Stomach smooth muscle (tissue), 2 donors: Measurements from ENCODE around the gene CDC42BPA.

ENCODE experiments used
- H3K27ac ChIP-seq: one replicate; pipeline ENCODE4 v1.7.0; 2013; ENCODE audit warnings: mild to moderate bottlenecking, low read length, inconsistent platforms
- H3K27me3 ChIP-seq, 2 donors: one replicate each; pipeline ENCODE4 v1.7.0; 2013; ENCODE audit warnings: low read length in 2 of 2; ENCODE audit not compliant: insufficient read depth in 2 of 2, control insufficient read depth in 1 of 2
- H3K36me3 ChIP-seq, 2 donors: one replicate each; pipeline ENCODE4 v1.7.0; 2013; ENCODE audit warnings: low read length in 2 of 2; ENCODE audit not compliant: control insufficient read depth in 2 of 2, insufficient read depth in 2 of 2
- H3K4me1 ChIP-seq: one replicate; pipeline ENCODE4 v1.7.0; 2013; ENCODE audit warnings: low read length; ENCODE audit not compliant: control insufficient read depth, insufficient read depth
- H3K4me3 ChIP-seq, 2 donors: one replicate each; pipeline ENCODE4 v1.7.0; 2013; ENCODE audit warnings: low read length in 2 of 2
- H3K9ac ChIP-seq, 2 donors: one replicate each; pipeline ENCODE4 v1.7.0; 2013; ENCODE audit warnings: low read length in 2 of 2, mild to moderate bottlenecking in 1 of 2
- H3K9me3 ChIP-seq, 2 donors: one replicate each; pipeline ENCODE4 v1.7.0; 2013; ENCODE audit warnings: low read length in 2 of 2; ENCODE audit not compliant: control insufficient read depth in 2 of 2
- donor health status: healthy.
- donor health status: Pancreatic carcinoma.

CDC42BPA gene

DNA sequence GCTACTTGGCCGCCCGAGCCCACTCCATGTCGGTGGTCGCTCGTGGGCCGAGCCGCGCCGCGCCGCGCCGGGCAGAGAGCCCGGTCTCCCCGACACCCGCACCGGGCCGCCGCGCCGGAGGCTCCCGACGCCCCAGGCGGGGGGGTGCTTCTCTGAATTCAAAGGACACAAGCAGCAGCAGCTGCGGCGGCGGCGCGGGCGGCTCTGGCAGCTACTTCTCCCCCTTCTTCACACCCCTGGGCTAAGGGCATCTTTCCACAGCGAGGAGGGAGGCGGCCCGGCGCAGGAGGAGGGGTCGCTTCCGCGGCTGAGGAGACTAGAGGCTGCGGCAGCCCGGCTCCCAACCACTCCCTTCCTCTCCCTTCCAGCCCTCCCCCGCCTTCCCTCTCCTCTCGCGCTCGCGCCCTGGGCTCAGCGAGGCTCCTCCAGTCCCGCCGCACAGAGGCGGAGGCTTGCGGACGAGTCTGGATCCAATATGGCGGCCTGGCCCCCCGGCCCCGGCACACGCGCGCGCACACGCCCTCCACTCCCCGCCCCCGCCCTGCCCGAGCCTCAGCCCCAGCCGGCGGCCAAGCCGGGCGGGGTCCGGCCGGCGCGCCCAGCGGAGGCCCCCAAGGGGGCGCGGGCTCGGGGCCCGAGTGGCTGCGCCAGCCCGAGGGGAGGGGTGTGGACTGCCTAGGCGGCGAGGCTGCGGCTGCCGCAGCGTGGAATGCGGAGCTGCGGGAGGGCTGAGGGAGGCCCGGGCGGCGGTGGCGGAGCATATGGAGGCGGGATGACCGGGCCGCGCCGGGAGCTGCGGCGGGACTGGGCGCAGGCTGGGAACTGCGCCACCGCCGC is at the start of gene CDC42BPA:
CDC42BPA (minus strand) TSS at position 477 of the 837 bp plus-strand sequence. CDS start 1,310 bp downstream, outside the sequence.
- Histone ChIP-seq H3K36me3 (no peaks in the 10 kb centered on the region), H3K27ac (peak within 1 kb of the TSS; percentile 81), H3K9me3 (no peaks in the 10 kb centered on the region), H3K27me3 (no peaks in the 10 kb centered on the region), H3K4me3 (peak within 1 kb of the TSS; percentile 82 to 92), H3K9ac (peak within 1 kb of the TSS; percentile 84), H3K4me1 (peaks cover 6% of the 10 kb centered on the region)

DNA sequence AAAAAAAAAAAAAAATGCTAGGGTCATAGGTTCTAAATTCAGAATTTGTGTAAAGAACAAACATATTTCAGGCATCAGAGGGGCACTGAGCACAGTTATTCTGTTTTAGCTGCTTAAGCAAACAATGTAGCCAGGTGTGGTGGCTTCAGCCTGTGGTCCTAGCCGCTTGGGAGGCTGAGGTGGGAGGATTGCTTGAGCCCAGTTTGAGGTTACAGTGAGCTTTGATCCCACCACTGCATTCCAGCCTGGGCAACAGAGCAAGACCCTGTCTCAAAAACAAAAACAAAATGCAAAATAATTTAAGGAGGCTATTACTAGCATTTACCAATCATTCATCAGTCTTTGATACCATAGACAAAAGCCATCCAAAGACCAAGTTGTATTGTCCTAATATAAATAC is 49.7 kb upstream of the CDC42BPA start:
- no peak overlapping the region for H3K27ac ChIP-seq
- no peak overlapping the region for H3K9ac ChIP-seq
- no peaks in the 10 kb centered on the region for H3K36me3 ChIP-seq
- H3K4me3 ChIP-seq = no peak overlapping the region
- no peaks in the 10 kb centered on the region for H3K27me3 ChIP-seq
- H3K4me1 ChIP-seq = no peaks in the 10 kb centered on the region
- no peaks in the 10 kb centered on the region for H3K9me3 ChIP-seq

GRCh38 chr1:227365473-227366431 is 47.5 kb upstream of the CDC42BPA start:
- no peak overlapping the region for H3K27ac ChIP-seq

DNA sequence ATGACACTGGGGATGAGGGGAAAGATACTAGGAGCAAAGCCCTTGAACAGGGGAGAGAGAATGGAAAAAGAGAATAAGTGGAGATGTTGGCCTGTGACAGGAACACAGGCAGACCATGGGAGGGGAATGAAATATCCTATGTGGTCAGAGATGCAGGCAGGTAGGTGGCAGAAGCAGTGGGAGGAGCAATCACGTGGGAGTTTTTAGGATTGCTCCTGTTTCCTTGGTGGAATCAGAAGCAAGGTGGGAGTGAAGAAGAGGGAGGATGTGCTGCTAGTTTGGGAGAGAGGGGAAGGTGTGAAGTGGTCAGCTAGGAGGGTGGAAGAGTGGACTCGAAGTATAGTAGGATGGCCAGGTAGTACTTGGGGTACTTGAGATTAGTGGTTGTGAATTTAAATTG is 46.4 kb upstream of the CDC42BPA start:
- Histone ChIP-seq H3K27me3 (no peaks in the 10 kb centered on the region), H3K36me3 (no peaks in the 10 kb centered on the region), H3K4me1 (no peaks in the 10 kb centered on the region), H3K4me3 (no peak overlapping the region), H3K9me3 (no peaks in the 10 kb centered on the region), H3K27ac (no peak overlapping the region), H3K9ac (no peak overlapping the region)

More at GRCh38 chr1:227365473-227366431, 47.5 kb upstream of the CDC42BPA start:
- Histone ChIP-seq H3K4me1 (no peaks in the 10 kb centered on the region), H3K36me3 (no peaks in the 10 kb centered on the region), H3K27me3 (no peaks in the 10 kb centered on the region), H3K4me3 (no peak overlapping the region), H3K9ac (no peak overlapping the region), H3K9me3 (no peaks in the 10 kb centered on the region)

DNA sequence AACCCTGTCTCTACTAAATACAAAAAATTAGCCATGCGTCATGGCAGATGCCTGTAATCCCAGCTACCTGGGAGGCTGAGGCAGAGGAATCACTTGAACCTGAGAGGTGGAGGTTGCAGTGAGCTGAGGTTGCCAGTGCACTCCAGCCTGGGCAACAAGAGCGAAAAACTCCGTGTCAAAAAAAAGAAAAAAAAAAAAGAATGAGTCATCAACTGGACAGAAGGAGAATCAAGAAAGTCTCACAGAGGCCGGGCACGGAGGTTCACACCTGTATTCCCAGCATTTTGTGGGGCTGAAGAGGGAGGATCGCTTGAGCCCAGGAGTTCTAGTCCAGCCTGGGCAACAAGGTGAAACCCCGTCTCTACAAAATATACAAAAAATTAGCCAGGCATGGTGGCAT is 45.5 kb upstream of the CDC42BPA start:
- H3K4me1 ChIP-seq = no peaks in the 10 kb centered on the region
- no peak overlapping the region for H3K27ac ChIP-seq
- H3K4me3 ChIP-seq = no peak overlapping the region
- no peaks in the 10 kb centered on the region for H3K9me3 ChIP-seq
- no peaks in the 10 kb centered on the region for H3K36me3 ChIP-seq
- H3K9ac ChIP-seq = no peak overlapping the region
- H3K27me3 ChIP-seq = no peaks in the 10 kb centered on the region

GRCh38 chr1:227362039-227362438 is 43.7 kb upstream of the CDC42BPA start:
- Histone ChIP-seq H3K4me1 (peaks cover 4% of the 10 kb centered on the region), H3K36me3 (no peaks in the 10 kb centered on the region), H3K27ac (no peak overlapping the region)

GRCh38 chr1:227357927-227358302 is 39.6 kb upstream of the CDC42BPA start:
- no peaks in the 10 kb centered on the region for H3K27me3 ChIP-seq
- H3K9ac ChIP-seq = no peak overlapping the region
- no peaks in the 10 kb centered on the region for H3K36me3 ChIP-seq
- H3K4me3 ChIP-seq = no peak overlapping the region
- H3K27ac ChIP-seq = no peak overlapping the region
- peaks cover 5% of the 10 kb centered on the region for H3K4me1 ChIP-seq
- no peaks in the 10 kb centered on the region for H3K9me3 ChIP-seq

More at GRCh38 chr1:227362039-227362438, 43.7 kb upstream of the CDC42BPA start:
- Histone ChIP-seq H3K4me3 (no peak overlapping the region), H3K9ac (no peak overlapping the region), H3K9me3 (no peaks in the 10 kb centered on the region), H3K27me3 (no peaks in the 10 kb centered on the region)

DNA sequence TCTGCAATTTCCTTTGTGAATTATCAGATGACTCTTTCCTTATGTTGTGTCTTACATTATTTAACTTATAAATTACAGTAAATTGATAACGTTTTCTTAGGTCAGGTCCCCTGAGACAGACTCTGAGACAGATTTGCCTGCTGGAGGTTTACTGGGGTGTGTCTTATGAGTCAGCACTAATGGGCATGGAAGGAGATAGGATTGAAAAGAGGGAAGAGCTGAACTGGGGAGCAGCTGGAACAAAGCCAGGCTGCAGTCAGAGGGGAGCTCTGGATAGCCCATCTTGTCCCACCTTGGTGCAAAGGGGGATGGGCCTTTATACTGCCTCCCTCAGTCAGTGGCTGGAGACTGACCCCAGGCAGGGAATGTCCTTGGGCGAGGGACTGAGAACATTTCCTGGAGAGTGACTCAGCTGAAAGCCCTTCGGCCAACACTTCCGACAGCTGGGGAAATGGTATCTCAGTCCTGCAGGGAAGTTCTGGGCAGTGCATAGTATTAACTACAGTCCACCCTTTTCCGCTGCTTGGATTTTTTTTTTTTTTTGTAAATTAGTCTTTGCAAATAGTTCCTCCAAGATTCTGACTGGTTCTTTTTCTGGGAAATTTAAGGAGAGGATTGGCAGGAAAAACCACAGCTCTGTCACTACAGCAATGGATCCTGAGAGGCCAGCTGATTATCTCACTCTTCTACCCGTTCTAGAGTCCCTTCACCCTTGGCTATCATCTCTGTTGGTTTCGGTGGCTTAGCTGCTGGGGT is 39.1 kb upstream of the CDC42BPA start:
- Histone ChIP-seq H3K36me3 (no peaks in the 10 kb centered on the region), H3K27me3 (no peaks in the 10 kb centered on the region), H3K27ac (no peak overlapping the region), H3K4me1 (peaks cover 5% of the 10 kb centered on the region), H3K4me3 (no peak overlapping the region), H3K9ac (no peak overlapping the region), H3K9me3 (no peaks in the 10 kb centered on the region)

DNA sequence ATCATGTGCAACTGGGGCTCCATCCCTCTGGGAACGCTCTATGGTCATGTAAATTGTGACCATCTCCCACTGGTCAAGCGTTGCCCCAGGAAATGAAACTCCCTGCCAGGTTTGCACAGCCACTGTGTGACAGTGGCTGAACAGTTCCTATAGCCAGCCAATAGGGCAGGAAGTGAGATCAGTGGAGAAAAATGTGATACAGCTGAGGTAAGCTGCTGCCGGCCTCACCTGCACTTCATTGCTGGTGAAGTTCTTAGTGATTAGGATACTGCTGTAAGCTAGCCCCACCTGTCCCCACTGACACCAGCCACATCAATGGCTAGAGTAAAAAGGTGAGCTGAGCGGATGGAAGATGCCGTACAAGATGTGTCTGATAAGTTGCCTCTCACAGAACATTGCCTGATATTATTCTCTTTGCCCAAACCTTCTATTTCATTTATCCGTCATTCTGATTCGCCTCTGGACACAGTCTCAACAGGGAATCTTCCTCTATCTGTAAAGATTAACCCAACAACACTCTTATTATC is 38.4 kb upstream of the CDC42BPA start:
- no peaks in the 10 kb centered on the region for H3K9me3 ChIP-seq
- H3K4me3 ChIP-seq = no peak overlapping the region
- H3K9ac ChIP-seq = no peak overlapping the region
- peaks cover 5% of the 10 kb centered on the region for H3K4me1 ChIP-seq
- H3K27ac ChIP-seq = no peak overlapping the region
- no peaks in the 10 kb centered on the region for H3K36me3 ChIP-seq
- H3K27me3 ChIP-seq = no peaks in the 10 kb centered on the region
